Muscle of leg (tissue), 11 donors: ENCODE results near the gene TREM1. TPM values are rescaled to one million over a fixed set of nuclear protein-coding genes. Genes with fewer than 3 reads are reported as not detected.

ENCODE experiments used
- DNase-seq: peaks from one replicate; pipeline ENCODE4 v3.0.0; 2013
- H3K27ac ChIP-seq: one replicate; pipeline ENCODE4 v1.5.1; 2013; ENCODE audit warnings: mild to moderate bottlenecking, low read length, control low read depth
- H3K27me3 ChIP-seq: one replicate; pipeline ENCODE4 v1.6.1; 2013; ENCODE audit warnings: low read length; ENCODE audit not compliant: control insufficient read depth, insufficient read depth
- H3K36me3 ChIP-seq: one replicate; pipeline ENCODE4 v1.6.1; 2013; ENCODE audit warnings: low read length; ENCODE audit not compliant: control insufficient read depth, insufficient read depth
- H3K4me1 ChIP-seq: one replicate; pipeline ENCODE4 v1.6.1; 2013; ENCODE audit warnings: low read length; ENCODE audit not compliant: control insufficient read depth, insufficient read depth
- H3K4me3 ChIP-seq: one replicate; pipeline ENCODE4 v1.5.1; 2013; ENCODE audit warnings: low read length, control low read depth
- H3K9me3 ChIP-seq: replicated peaks from 2 replicates; pipeline ENCODE4 v1.6.1; 2013; ENCODE audit warnings: low read depth, low read length; ENCODE audit not compliant: control insufficient read depth
- WGBS: methylation state at CpG from one replicate; pipeline ENCODE4 v1.1.5; 2013; ENCODE audit warnings: missing lambda C conversion rate; ENCODE audit not compliant: insufficient coverage; 5-methylcytosine and 5-hydroxymethylcytosine counted together
- polyA plus RNA-seq, 8 donors: library from polyadenylated mRNA; unstranded; fragments of 120-200 nt; gene quantifications; one replicate each; pipeline versions ENCODE4 v1.2.1 to v1.2.3, GENCODE V29; 2013; ENCODE audit warnings: inconsistent platforms in 1 of 8, low replicate concordance in 1 of 8; ENCODE audit not compliant: insufficient read length in 8 of 8, insufficient read depth in 1 of 8
- total RNA-seq: library from RNA; stranded (reverse); fragments of 120-200 nt; gene quantifications from one replicate; pipeline ENCODE4 v1.2.4, GENCODE V29; 2013

TREM1 gene
- total and polyA plus RNA-seq, 9 donors = 0.06 to 1.6 (median 0.24) TPM; not detected in 2

- H3K36me3 ChIP-seq = no peaks in the 10 kb centered on the region
- peaks cover 16% of the 10 kb centered on the region for H3K9me3 ChIP-seq
- no peak for DNase-seq
- 71% methylated on average over 2 of the region's 2 CpGs for WGBS
- peaks cover 2% of the 10 kb centered on the region for H3K4me1 ChIP-seq
- no peak overlapping the region for H3K4me3 ChIP-seq
- no peak overlapping the region for H3K27ac ChIP-seq
- H3K27me3 ChIP-seq = no peaks in the 10 kb centered on the region
Observed at GRCh38 chr6:41262401-41262800, 24.1 kb downstream of the TREM1 start.

- Histone ChIP-seq H3K27ac (no peak overlapping the region), H3K4me3 (no peak overlapping the region), H3K4me1 (peaks cover 21% of the 10 kb centered on the region), H3K9me3 (peaks cover 11% of the 10 kb centered on the region), H3K36me3 (no peaks in the 10 kb centered on the region), H3K27me3 (no peaks in the 10 kb centered on the region)
- WGBS = 78% methylated on average over 1 of the region's 1 CpG
- no peak for DNase-seq
Observed at GRCh38 chr6:41258196-41258493, 28.3 kb downstream of the TREM1 start.

- H3K36me3 ChIP-seq = no peaks in the 10 kb centered on the region
- DNase-seq = peak; percentile 87
- H3K27ac ChIP-seq = peak overlapping the region; percentile 31
- no CpG with 5 or more reads among the region's 2 CpGs for WGBS
- H3K27me3 ChIP-seq = no peaks in the 10 kb centered on the region
- H3K9me3 ChIP-seq = peaks cover 9% of the 10 kb centered on the region
- peaks cover 21% of the 10 kb centered on the region for H3K4me1 ChIP-seq
- H3K4me3 ChIP-seq = no peak overlapping the region
Observed at GRCh38 chr6:41257369-41258195, 28.9 kb downstream of the TREM1 start.

- Histone ChIP-seq H3K4me3 (no peak overlapping the region), H3K9me3 (peaks cover 6% of the 10 kb centered on the region), H3K27ac (no peak overlapping the region), H3K36me3 (no peaks in the 10 kb centered on the region), H3K27me3 (no peaks in the 10 kb centered on the region), H3K4me1 (peaks cover 21% of the 10 kb centered on the region)
- no CpG with 5 or more reads among the region's 1 CpG for WGBS
- no peak for DNase-seq
Observed at GRCh38 chr6:41256383-41256782, 30.1 kb downstream of the TREM1 start.

- WGBS = 58% methylated on average over 5 of the region's 5 CpGs
- Histone ChIP-seq H3K4me1 (peaks cover 21% of the 10 kb centered on the region), H3K36me3 (no peaks in the 10 kb centered on the region), H3K4me3 (no peak overlapping the region), H3K27ac (no peak overlapping the region), H3K27me3 (no peaks in the 10 kb centered on the region), H3K9me3 (peaks cover 4% of the 10 kb centered on the region)
- DNase-seq = no peak
Observed at GRCh38 chr6:41255638-41256246, 30.7 kb downstream of the TREM1 start.

- Histone ChIP-seq H3K36me3 (no peaks in the 10 kb centered on the region), H3K27ac (no peak overlapping the region), H3K4me3 (no peak overlapping the region), H3K4me1 (peaks cover 21% of the 10 kb centered on the region), H3K9me3 (no peaks in the 10 kb centered on the region), H3K27me3 (no peaks in the 10 kb centered on the region)
- DNase-seq = peak; percentile 54
Observed at GRCh38 chr6:41255110-41255509, 31.4 kb downstream of the TREM1 start.

GRCh38 chr6:41252401-41253169 lies 33.9 kb downstream of the TREM1 start:
- WGBS = 81% methylated on average over 3 of the region's 3 CpGs
- H3K9me3 ChIP-seq = no peaks in the 10 kb centered on the region
- H3K27me3 ChIP-seq = no peaks in the 10 kb centered on the region
- no peak overlapping the region for H3K27ac ChIP-seq
- no peak for DNase-seq
- H3K4me1 ChIP-seq = peaks cover 19% of the 10 kb centered on the region
- no peak overlapping the region for H3K4me3 ChIP-seq
- H3K36me3 ChIP-seq = no peaks in the 10 kb centered on the region

- 57% methylated on average over 6 of the region's 7 CpGs for WGBS
- Histone ChIP-seq H3K4me3 (no peak overlapping the region), H3K9me3 (no peaks in the 10 kb centered on the region), H3K27ac (no peak overlapping the region), H3K4me1 (no peaks in the 10 kb centered on the region), H3K36me3 (no peaks in the 10 kb centered on the region), H3K27me3 (no peaks in the 10 kb centered on the region)
- no peak for DNase-seq
Observed at GRCh38 chr6:41247882-41248705, 38.4 kb downstream of the TREM1 start.

GRCh38 chr6:41247288-41247865 lies 39.1 kb downstream of the TREM1 start:
- H3K4me3 ChIP-seq = no peak overlapping the region
- 66% methylated on average over 4 of the region's 9 CpGs for WGBS
- H3K4me1 ChIP-seq = no peaks in the 10 kb centered on the region
- peaks cover 4% of the 10 kb centered on the region for H3K27me3 ChIP-seq
- H3K36me3 ChIP-seq = no peaks in the 10 kb centered on the region
- no peak overlapping the region for H3K27ac ChIP-seq
- no peaks in the 10 kb centered on the region for H3K9me3 ChIP-seq
- no peak for DNase-seq
